EL (cell line): Measurements from ENCODE around the gene NGRN.
"Not testable (repeated sequence)": the region's sequence is repeated elsewhere in the genome, so short reads cannot be mapped to it uniquely, and the experiment has no call there.

ENCODE experiments used
- DNase-seq: peaks from one replicate; pipeline ENCODE4 v3.0.0-alpha.2; 2016

The NGRN gene

GRCh38 chr15:90234096-90234988 lies 31.1 kb upstream of the NGRN start, which contains the start of gene GDPGP1:
GDPGP1 (plus strand) TSS chr15:90234209; CDS start chr15:90240909, 6,700 bp downstream.
- DNase-seq, result peak; percentile 13

GRCh38 chr15:90239371-90239770 lies 26.1 kb upstream of the NGRN start:
- DNase-seq, result no peak

- no peak for DNase-seq
Observed at GRCh38 chr15:90240856-90241255, 24.6 kb upstream of the NGRN start.

GRCh38 chr15:90241343-90242192 lies 23.9 kb upstream of the NGRN start:
- no peak for DNase-seq

- no peak for DNase-seq
Observed at GRCh38 chr15:90243943-90244639, 21.4 kb upstream of the NGRN start.

- no peak for DNase-seq
Observed at GRCh38 chr15:90248789-90249202, 16.7 kb upstream of the NGRN start.

GRCh38 chr15:90249203-90249863 lies 16.1 kb upstream of the NGRN start, which contains the start of gene TTLL13:
TTLL13 (plus strand) TSS chr15:90249556; CDS start chr15:90250631, 1,075 bp downstream.
- DNase-seq, result peak; percentile 89

- DNase-seq, result no peak
Observed at GRCh38 chr15:90257776-90258175, 7.7 kb upstream of the NGRN start.

- no peak for DNase-seq
Observed at GRCh38 chr15:90259524-90259923, 5.9 kb upstream of the NGRN start.

- DNase-seq, result not testable (repeated sequence)
Observed at GRCh38 chr15:90260731-90261130, 4.7 kb upstream of the NGRN start.

- peak; percentile 36 for DNase-seq
Observed at GRCh38 chr15:90261811-90262210, 3.7 kb upstream of the NGRN start.

GRCh38 chr15:90262426-90262825 lies 3.0 kb upstream of the NGRN start:
- DNase-seq, result no peak

GRCh38 chr15:90264671-90265070 lies 801 bp upstream of the NGRN start:
- no peak for DNase-seq

- DNase-seq, result peak; percentile 53
Observed at GRCh38 chr15:90266061-90266431, 574 bp downstream of the NGRN start.

GRCh38 chr15:90266485-90266884 lies 1.0 kb downstream of the NGRN start:
- DNase-seq, result peak; percentile 39

GRCh38 chr15:90268415-90268814 lies 2.9 kb downstream of the NGRN start:
- DNase-seq, result no peak

GRCh38 chr15:90270502-90271150 lies 5.2 kb downstream of the NGRN start:
- DNase-seq, result no peak

- DNase-seq, result no peak
Observed at GRCh38 chr15:90271459-90272166, 6.1 kb downstream of the NGRN start.

- not testable (repeated sequence) for DNase-seq
Observed at GRCh38 chr15:90278467-90278866, 13.0 kb downstream of the NGRN start.

- DNase-seq, result not testable (repeated sequence)
Observed at GRCh38 chr15:90280743-90281142, 15.3 kb downstream of the NGRN start.

- DNase-seq, result not testable (repeated sequence)
Observed at GRCh38 chr15:90281637-90282036, 16.2 kb downstream of the NGRN start.
